Ascending aorta (tissue), 2 donors: Measurements from ENCODE around the gene VPS16. TPM values are rescaled to one million over a fixed set of nuclear protein-coding genes. Genes with fewer than 3 reads are reported as not detected.

Source experiments
- DNase-seq, 2 donors: peaks; one replicate each; pipeline ENCODE4 v3.0.0-alpha.2; 2019; ENCODE audit warnings: low spot score in 2 of 2
- H3K27ac ChIP-seq, 2 donors: fragments of 200-600 bp; sonication (generic); one replicate each; pipeline ENCODE4 v1.5.1; 2016 to 2017; ENCODE audit warnings: mild to moderate bottlenecking in 1 of 2
- H3K27me3 ChIP-seq: fragments of 200-600 bp; sonication (generic); one replicate; pipeline ENCODE4 v1.5.1; 2017
- H3K36me3 ChIP-seq, 2 donors: fragments of 200-600 bp; sonication (generic); one replicate each; pipeline ENCODE4 v1.5.1; 2016
- H3K4me1 ChIP-seq, 2 donors: fragments of 200-600 bp; sonication (generic); one replicate each; pipeline ENCODE4 v1.5.1; 2016 to 2017; ENCODE audit warnings: mild to moderate bottlenecking in 1 of 2
- H3K4me3 ChIP-seq, 2 donors: fragments of 200-600 bp; sonication (generic); one replicate each; pipeline ENCODE4 v1.5.1; 2016 to 2017; ENCODE audit warnings: mild to moderate bottlenecking in 1 of 2
- H3K9me3 ChIP-seq, 2 donors: fragments of 200-600 bp; sonication (generic); one replicate each; pipeline ENCODE4 v1.5.1; 2016
- intact Hi-C: fragments of 100-400 bp; cut with DNase I; formaldehyde crosslinking; loops from one replicate; pipeline ENCODE4 v1.15.1; 2023
- total RNA-seq: library from RNA; depleted of rRNA; stranded (reverse); fragments of >200 nt; gene quantifications from one replicate; pipeline ENCODE4 v1.1.0, GENCODE V29; 2016
- TF ChIP-seq, protein P1 (sequence below), 3 experiments: fragments of 200-600 bp in 2 of 3; fragments of 450-650 bp in 1 of 3; sonication (generic) in 2 of 3; IDR thresholded peaks; one replicate each; pipeline ENCODE4 v1.5.1; 2016 to 2019; ENCODE audit warnings: antibody characterized with exemption in 3 of 3, mild to moderate bottlenecking in 1 of 3, moderate library complexity in 1 of 3

VPS16 gene
- total RNA-seq, 1 donor from 2014 or later = 61.1 TPM

DNA sequence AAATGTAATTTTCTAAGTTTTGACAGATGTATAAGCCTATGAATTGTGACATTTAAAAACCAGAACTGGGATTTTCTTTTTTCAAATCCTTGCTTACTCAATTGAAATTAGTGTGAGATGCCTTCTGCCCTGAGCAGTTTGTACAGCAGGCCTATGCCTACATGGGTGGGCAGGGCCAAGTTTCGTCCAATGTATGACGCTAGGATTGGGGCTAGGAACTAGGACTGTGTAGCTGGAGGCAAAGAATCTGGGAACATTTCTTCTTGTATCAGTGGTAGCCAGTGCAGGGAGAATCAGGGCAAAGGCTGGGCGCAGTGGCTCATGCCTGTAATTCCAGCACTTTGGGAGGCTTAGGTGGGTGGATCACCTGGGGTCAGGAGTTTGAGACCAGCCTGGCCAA is 28.8 kb downstream of the VPS16 start:
- H3K9me3 ChIP-seq = no peaks in the 10 kb centered on the region
- TF ChIP-seq, protein P1, sequence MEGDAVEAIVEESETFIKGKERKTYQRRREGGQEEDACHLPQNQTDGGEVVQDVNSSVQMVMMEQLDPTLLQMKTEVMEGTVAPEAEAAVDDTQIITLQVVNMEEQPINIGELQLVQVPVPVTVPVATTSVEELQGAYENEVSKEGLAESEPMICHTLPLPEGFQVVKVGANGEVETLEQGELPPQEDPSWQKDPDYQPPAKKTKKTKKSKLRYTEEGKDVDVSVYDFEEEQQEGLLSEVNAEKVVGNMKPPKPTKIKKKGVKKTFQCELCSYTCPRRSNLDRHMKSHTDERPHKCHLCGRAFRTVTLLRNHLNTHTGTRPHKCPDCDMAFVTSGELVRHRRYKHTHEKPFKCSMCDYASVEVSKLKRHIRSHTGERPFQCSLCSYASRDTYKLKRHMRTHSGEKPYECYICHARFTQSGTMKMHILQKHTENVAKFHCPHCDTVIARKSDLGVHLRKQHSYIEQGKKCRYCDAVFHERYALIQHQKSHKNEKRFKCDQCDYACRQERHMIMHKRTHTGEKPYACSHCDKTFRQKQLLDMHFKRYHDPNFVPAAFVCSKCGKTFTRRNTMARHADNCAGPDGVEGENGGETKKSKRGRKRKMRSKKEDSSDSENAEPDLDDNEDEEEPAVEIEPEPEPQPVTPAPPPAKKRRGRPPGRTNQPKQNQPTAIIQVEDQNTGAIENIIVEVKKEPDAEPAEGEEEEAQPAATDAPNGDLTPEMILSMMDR (IDR thresholded peaks at IDR 0.05) = no peak
- H3K4me3 ChIP-seq = no peak overlapping the region
- H3K27me3 ChIP-seq = no peaks in the 10 kb centered on the region
- DNase-seq = no peak
- H3K36me3 ChIP-seq = peaks cover 21 to 23% of the 10 kb centered on the region in 2 donors
- no peak overlapping the region for H3K27ac ChIP-seq
- intact Hi-C loops = no loop called here
- H3K4me1 ChIP-seq = peaks cover 4% of the 10 kb centered on the region in 2 donors

DNA sequence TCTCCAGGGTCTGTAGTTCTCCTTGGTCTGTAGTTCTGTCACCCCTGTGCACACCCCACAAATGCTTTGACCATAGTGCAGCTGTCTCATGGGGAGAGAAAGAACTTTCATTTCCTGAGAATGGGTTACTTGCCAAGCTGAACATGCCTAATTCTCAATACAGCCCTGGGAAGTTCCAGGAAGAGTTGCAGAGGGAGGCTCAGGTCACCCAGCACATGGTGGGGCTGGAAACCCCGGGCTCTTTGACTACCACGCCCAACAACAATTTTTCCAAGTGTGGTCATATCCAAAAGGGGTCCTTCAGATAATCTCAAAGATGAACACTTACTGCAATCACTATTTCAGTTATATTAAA is 30.5 kb downstream of the VPS16 start:
- Histone ChIP-seq H3K9me3 (no peaks in the 10 kb centered on the region), H3K4me1 (peaks cover 4 to 8% of the 10 kb centered on the region in 2 donors), H3K4me3 (peak overlapping the region in 1 of 2 donors; percentile 96), H3K36me3 (peaks cover 4 to 7% of the 10 kb centered on the region in 2 donors), H3K27ac (no peak overlapping the region), H3K27me3 (no peaks in the 10 kb centered on the region)
- TF ChIP-seq, protein P1 (IDR thresholded peaks at IDR 0.05) = no peak
- DNase-seq = no peak
- intact Hi-C loops = loop anchor here (5.0 to 10.0 kb wide), 5 partner anchors 176 to 536 kb away; partner anchors contain the start of genes DNAAF9, EBF4, LZTS3 and NOP56

DNA sequence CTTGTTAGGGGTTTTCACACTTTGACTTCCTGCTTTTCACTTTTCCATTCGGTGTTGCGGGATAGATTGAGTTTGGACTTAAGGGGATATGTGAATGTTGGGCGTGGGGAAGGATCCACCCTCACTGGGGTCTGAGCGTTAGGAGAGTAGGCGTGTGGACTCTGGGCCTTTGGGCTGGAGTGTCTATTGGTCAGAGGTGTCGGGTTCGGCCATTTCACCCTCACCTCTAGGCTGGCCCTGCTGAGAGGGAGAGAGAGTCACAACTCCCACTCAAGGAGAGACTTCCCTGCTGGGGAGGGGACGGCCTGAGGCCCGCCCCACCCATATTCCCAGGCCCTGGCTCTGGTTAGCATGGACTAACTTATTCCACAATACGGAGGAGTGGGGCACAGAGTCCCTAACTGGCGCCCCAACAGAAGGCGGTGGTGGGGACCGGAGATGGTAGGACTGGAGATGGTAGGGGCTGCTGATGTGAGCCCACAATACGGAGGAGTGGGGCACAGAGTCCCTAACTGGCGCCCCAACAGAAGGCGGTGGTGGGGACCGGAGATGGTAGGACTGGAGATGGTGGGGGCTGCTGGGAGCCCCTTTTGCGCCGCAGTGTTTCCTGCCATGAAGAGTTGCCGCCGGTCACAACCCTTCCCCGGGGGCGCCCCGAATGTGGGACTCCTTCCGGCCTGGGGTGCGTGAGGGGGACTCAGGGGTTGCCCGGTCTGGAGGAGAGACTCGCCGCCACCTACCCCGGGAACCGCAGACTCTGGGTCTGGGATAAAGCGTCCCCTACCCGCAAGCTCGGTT is 31.3 kb downstream of the VPS16 start:
- Histone ChIP-seq H3K36me3 (no peaks in the 10 kb centered on the region), H3K9me3 (no peaks in the 10 kb centered on the region), H3K27ac (no peak overlapping the region), H3K27me3 (no peaks in the 10 kb centered on the region), H3K4me3 (peak overlapping the region; percentile 81 to 96), H3K4me1 (peaks cover 4 to 8% of the 10 kb centered on the region in 2 donors)
- intact Hi-C loops = loop anchor here (2.0 to 10.0 kb wide), 6 partner anchors 173 to 535 kb away; partner anchors contain the start of genes DNAAF9, EBF4, LZTS3 and NOP56
- DNase-seq = no peak
- TF ChIP-seq, protein P1 (IDR thresholded peaks at IDR 0.05) = no peak

DNA sequence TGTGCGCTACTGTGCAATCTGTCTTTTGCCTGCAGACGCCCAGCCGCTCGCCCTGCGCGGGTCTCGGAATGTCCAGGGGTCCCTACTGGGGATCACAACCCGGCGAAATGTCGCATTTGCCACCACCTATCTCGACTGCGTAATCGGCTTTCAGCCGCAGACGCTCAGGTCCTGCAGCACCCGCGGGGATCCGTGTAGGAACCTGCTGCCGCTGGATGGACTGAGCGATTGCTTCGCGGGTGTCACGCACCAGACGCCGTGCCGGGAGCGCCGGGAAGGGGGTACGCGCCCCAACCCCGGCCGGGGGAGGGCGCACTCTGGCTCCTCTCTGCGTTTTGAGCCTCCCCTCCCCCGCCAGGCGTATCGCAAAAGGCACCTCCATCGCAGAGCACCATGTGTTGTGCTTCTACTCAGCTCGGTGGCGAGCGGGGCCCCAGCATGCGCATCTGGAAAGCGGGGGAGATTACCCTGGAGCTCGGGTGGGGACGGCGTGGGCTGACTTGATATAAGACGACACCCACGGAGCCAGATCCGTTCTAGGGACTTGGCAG is 32.0 kb downstream of the VPS16 start:
- no peaks in the 10 kb centered on the region for H3K36me3 ChIP-seq
- H3K27ac ChIP-seq = peak overlapping the region in 1 of 2 donors; percentile 66
- H3K27me3 ChIP-seq = no peaks in the 10 kb centered on the region
- H3K9me3 ChIP-seq = no peaks in the 10 kb centered on the region
- H3K4me1 ChIP-seq = peaks cover 4 to 8% of the 10 kb centered on the region in 2 donors
- peak in 1 of 2 donors; percentile 77 for DNase-seq
- intact Hi-C loops = loop anchor here (1.0 to 10.0 kb wide), 7 partner anchors 32 to 535 kb away; partner anchors contain the start of genes DNAAF9, EBF4, LZTS3 and NOP56
- TF ChIP-seq, protein P1 (IDR thresholded peaks at IDR 0.05) = no peak
- peak overlapping the region; percentile 81 to 96 for H3K4me3 ChIP-seq

DNA sequence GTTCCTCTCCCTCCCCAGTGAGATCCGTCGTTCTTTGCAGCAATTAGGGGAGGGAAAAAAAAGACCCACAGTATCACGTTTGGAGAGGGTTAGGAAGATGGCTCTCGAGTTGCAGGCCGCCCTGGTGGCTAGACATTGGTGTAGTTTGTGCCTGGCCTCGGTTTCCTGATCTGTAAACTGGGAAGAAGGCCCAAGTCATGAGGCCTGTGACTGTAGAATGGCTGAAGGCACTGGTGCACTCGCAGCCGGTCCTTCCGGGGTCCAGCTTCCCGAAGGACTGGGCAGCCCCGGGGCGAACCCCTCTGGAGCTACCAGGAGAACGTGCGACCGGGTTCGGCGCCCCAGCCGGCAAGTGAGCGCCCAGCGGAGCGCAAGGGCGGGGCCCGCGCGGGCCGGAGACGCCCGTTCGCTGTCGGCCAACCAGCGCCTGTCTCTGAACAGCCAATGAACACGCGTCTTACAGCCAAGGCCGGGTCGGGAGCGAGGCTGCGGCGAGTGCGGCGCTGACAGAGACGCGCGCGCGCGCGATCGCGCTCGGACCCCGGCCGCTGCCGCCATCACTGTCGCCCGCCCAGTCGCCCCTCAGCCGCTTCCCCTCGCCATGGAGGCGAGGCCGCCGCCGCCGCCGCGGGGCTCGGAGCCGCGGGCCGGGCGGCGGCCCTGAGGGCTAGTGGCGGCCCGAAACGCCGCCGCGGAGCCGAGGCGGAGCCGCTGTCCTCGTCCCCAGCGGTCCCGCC is 32.6 kb downstream of the VPS16 start, which contains the start of gene PTPRA:
Gene PTPRA, plus strand, starts transcription at position 472 of the 737 bp plus-strand sequence. CDS start 90,797 bp downstream, outside the sequence.
- TF ChIP-seq, protein P1 (IDR thresholded peaks at IDR 0.05) = no peak
- DNase-seq = peak; percentile 71 to 94
- intact Hi-C loops = loop anchor here (1.0 to 10.0 kb wide), 7 partner anchors 33 to 534 kb away; partner anchors contain the start of genes DNAAF9, EBF4, LZTS3 and NOP56

More for the DNA sequence above, 32.6 kb downstream of the VPS16 start, which contains the start of gene PTPRA:
- H3K4me3 ChIP-seq = peak within 1 kb of the TSS; percentile 81 to 96
- no peaks in the 10 kb centered on the region for H3K27me3 ChIP-seq
- H3K9me3 ChIP-seq = no peaks in the 10 kb centered on the region
- peaks cover 4 to 8% of the 10 kb centered on the region in 2 donors for H3K4me1 ChIP-seq
- no peaks in the 10 kb centered on the region for H3K36me3 ChIP-seq
- peak within 1 kb of the TSS; percentile 62 to 66 for H3K27ac ChIP-seq
